HG03196 (cell line): ENCODE data around the gene MGAT4C.
A peak's percentile ranks its signal among the peaks of the same experiment; 100 is the strongest.

Experiments
- ATAC-seq: cut with Tn5 transposase; IDR thresholded peaks from one replicate; pipeline ENCODE4 v1.9.1; 2021; ENCODE audit not compliant: unreplicated experiment

MGAT4C gene

GRCh38 chr12:85993746-85994145 lies 262.4 kb downstream of the MGAT4C start:
- no peak for ATAC-seq

- no peak for ATAC-seq
These were observed 270.2 kb downstream of the MGAT4C start for GRCh38 chr12:85985996-85986395.

- no peak for ATAC-seq
These were observed 272.6 kb downstream of the MGAT4C start for GRCh38 chr12:85983601-85984000.

- no peak for ATAC-seq
These were observed 276.6 kb downstream of the MGAT4C start for GRCh38 chr12:85979641-85980040.

GRCh38 chr12:85975716-85976115 lies 280.5 kb downstream of the MGAT4C start:
- ATAC-seq, result no peak

- ATAC-seq, result no peak
These were observed 284.4 kb downstream of the MGAT4C start for GRCh38 chr12:85971800-85972199.

- ATAC-seq, result no peak
These were observed 287.6 kb downstream of the MGAT4C start for GRCh38 chr12:85968606-85969005.

GRCh38 chr12:85963326-85963725 lies 292.9 kb downstream of the MGAT4C start:
- no peak for ATAC-seq

- no peak for ATAC-seq
These were observed 300.1 kb downstream of the MGAT4C start for GRCh38 chr12:85956081-85956480.

- ATAC-seq, result no peak
These were observed 301.1 kb downstream of the MGAT4C start for GRCh38 chr12:85955127-85955526.

GRCh38 chr12:85951823-85952222 lies 304.4 kb downstream of the MGAT4C start:
- ATAC-seq, result no peak

- ATAC-seq, result no peak
These were observed 306.9 kb downstream of the MGAT4C start for GRCh38 chr12:85949253-85949652.

GRCh38 chr12:85948340-85948739 lies 307.9 kb downstream of the MGAT4C start:
- ATAC-seq, result no peak

- no peak for ATAC-seq
These were observed 308.9 kb downstream of the MGAT4C start for GRCh38 chr12:85947286-85947685.

- no peak for ATAC-seq
These were observed 309.8 kb downstream of the MGAT4C start for GRCh38 chr12:85946375-85946774.

- ATAC-seq, result no peak
These were observed 329.0 kb downstream of the MGAT4C start for GRCh38 chr12:85927166-85927565.

- ATAC-seq, result no peak
These were observed 332.3 kb downstream of the MGAT4C start for GRCh38 chr12:85923767-85924331.

- ATAC-seq, result peak; percentile 59
These were observed 335.8 kb downstream of the MGAT4C start for GRCh38 chr12:85920324-85920947.
